Left renal pelvis (tissue), 4 donors: ENCODE data around the gene EPHA1. TPM values are rescaled to one million over a fixed set of nuclear protein-coding genes. Genes with fewer than 3 reads are reported as not detected.
A peak's percentile ranks its signal among the peaks of the same experiment; 100 is the strongest.

Experiments used
- DNase-seq, 4 donors: peaks; one replicate each; pipeline ENCODE4 v3.0.0-alpha.2; 2013; ENCODE audit warnings: low read depth in 4 of 4, low spot score in 3 of 4
- polyA plus RNA-seq, 4 donors: library from polyadenylated mRNA; unstranded; fragments of 120-200 nt; gene quantifications; one replicate each; pipeline ENCODE4 v1.2.1, GENCODE V29; 2013; ENCODE audit not compliant: insufficient read length in 4 of 4

The EPHA1 gene
- polyA plus RNA-seq, 4 donors, result 4.1 to 23.5 (median 18.4) TPM

DNA sequence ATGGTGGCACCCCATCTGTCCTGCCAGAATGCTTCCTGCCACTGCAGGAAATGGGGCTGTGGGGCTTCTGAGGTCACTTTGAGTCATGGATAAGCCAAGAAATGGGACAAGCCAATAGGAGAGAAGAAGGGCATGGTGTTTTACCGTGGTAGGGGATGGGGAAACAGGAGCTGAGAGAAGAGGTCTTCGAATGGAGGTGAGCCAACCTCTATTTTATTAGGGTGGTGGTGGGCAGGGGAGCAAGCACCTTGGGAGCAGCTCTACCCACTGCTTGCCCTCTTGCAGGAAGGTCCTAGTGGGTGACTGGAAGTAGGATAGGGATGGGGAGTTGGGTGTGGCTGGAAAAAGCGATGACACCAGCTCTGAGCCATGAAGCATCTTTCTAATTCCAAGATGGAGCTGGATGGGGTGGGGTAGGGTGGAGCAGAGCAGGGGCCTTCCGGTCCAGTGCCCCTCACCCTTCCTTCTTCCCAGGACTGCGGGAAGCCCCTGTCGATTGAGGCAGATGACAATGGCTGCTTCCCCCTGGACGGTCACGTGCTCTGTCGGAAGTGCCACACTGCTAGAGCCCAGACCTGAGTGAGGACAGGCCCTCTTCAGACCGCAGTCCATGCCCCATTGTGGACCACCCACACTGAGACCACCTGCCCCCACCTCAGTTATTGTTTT is 18.4 kb downstream of the EPHA1 start:
- DNase-seq, result no peak

DNA sequence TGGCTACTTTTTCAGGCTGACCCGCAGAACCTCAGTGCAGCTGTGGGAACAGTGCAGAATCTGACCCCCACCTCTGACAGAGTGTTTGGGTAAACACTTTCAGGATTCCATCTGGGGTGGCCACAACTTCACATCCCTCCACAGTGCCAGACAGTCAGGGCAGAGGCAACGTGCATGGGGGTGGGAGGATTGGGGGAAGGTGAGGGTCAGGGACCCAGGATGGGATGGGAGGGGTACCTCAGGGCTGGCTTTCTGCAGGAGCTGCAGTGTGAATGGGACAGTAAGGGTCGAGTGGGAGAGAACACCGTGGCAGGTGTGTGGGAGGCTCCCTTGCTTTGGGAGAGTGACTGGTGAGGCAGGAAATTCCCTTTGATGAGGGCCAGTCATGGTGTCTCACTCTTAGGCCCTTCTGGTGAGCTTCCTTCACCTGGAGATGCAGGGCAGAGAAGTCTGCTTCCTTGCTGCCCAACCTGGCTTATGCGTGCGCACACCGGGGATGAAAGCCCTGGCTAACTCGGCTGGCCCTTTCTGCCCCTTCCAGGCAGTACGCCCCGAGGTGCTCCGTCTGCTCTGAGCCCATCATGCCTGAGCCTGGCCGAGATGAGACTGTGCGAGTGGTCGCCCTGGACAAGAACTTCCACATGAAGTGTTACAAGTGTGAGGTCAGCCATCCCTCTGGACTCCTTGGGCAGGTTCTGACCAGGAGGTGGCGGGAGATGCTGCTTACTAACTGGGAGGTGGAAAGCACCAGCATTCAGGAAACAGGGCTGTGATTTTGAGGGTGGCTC is 19.1 kb downstream of the EPHA1 start:
- DNase-seq, result no peak

DNA sequence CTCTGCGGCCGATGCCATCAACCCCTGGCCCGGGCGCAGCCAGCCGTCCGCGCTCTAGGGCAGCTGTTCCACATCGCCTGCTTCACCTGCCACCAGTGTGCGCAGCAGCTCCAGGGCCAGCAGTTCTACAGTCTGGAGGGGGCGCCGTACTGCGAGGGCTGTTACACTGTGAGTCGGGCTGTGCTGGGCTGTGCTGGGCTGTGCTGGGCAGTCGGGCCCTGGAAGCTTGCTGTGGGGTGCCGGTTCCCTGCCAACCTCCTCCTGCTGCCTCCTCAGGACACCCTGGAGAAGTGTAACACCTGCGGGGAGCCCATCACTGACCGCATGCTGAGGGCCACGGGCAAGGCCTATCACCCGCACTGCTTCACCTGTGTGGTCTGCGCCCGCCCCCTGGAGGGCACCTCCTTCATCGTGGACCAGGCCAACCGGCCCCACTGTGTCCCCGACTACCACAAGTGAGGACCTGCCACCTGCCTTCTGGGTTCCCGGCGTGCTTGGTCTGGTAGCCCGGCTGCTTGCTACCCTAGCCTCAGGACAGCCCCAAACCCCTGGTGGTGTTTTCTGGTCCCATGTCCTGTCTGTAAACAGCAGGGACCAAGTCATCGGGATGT is 20.1 kb downstream of the EPHA1 start:
- DNase-seq, result no peak

DNA sequence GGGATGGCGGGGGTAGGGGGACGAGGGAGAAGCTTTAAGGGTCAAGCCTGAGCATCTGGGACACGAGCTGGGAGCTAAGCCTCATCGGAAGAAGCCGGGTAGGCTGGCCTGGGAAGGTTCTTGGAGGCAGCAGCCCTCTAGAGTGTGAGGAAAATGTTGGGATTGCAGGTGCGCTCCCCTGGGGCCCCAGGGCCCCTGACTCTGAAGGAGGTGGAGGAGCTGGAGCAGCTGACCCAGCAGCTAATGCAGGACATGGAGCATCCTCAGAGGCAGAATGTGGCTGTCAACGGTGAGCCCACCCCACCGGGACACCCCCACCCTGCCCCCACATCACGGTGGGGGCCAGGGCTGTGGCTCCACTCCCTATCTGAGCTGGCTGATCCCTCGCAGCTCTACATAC is 20.6 kb downstream of the EPHA1 start:
- no peak for DNase-seq

DNA sequence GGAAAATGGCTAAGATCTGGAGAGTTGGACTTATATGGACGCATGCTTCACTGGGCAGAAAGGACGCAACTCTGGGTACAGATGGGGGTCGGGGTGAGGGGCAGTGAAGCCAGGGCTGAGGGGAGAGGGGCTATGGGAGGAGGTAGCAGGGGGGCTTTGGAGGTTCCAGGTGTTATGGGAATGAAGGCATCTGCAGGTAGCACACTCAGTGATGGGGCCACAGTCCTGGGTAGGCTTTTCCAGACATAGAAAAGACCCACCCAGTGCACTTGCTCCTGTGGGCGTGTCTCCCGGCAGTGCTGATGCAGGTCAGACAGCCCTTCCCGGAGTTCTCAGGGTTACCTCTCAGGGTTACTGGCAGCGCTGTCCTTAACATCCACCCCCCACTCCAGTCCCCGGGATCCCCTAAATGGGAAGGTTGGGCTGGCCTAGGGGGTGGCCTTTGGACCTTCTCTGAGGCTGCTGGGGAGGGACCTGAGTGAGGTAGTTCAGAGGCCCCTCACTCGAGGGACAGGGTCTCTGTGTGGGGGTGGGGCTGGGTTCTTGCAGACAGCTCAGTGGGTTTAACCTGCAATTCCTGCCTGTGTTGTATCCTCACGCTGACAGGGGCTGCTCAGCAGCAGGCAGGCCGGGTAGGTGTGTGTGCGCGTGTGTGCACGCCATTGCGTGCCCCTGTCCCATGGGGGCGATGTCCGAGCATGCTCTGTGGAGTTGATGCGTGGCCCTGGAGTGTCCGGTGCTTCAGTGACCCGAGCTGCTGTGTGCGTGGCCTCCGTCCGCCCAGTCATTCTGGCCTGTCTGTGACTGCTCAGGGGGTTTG is 21.3 kb downstream of the EPHA1 start:
- DNase-seq, result no peak

DNA sequence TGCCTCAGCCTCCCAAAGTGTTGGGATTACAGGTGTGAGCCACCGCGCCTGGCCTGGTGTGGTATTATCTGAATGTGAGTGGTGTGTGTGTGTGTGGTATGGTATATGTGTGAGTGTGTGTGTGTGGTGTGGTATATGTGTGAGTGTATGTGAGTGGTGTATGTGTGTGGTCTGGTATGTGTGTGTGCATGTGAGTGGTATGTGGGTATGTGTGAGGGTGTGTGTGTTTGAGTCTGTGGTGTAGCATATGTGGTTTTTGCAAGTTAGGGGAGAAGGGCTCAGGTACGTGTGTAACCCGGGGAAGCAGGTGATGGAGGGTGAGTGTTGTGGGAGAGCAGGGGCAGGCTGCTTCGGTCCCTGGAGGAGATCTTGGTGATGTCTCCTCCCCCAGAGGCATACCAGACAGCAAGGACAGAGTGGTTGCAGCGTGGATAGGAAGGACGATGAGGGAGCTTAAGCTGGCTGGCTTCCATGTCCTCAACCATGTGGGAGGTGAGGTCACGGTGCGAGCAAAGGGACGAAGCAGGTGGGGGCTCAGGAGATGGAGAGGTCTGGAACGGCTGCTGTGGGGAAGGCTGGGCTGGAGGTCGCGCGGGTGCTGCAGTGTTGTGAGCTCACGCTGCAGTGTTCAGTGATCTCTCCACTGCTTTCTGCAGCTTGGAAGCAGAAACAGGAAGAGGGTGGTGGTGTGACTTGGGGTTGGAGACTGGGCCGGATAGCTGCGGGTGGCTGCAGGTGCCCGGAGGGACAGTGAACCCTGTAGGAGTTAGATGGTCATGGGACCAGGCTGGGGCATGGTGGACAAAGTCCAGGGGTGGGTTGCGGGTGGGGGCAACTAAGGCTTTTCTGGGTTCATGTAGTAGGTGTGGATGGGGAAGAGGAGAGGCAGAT is 22.5 kb downstream of the EPHA1 start:
- no peak for DNase-seq

DNA sequence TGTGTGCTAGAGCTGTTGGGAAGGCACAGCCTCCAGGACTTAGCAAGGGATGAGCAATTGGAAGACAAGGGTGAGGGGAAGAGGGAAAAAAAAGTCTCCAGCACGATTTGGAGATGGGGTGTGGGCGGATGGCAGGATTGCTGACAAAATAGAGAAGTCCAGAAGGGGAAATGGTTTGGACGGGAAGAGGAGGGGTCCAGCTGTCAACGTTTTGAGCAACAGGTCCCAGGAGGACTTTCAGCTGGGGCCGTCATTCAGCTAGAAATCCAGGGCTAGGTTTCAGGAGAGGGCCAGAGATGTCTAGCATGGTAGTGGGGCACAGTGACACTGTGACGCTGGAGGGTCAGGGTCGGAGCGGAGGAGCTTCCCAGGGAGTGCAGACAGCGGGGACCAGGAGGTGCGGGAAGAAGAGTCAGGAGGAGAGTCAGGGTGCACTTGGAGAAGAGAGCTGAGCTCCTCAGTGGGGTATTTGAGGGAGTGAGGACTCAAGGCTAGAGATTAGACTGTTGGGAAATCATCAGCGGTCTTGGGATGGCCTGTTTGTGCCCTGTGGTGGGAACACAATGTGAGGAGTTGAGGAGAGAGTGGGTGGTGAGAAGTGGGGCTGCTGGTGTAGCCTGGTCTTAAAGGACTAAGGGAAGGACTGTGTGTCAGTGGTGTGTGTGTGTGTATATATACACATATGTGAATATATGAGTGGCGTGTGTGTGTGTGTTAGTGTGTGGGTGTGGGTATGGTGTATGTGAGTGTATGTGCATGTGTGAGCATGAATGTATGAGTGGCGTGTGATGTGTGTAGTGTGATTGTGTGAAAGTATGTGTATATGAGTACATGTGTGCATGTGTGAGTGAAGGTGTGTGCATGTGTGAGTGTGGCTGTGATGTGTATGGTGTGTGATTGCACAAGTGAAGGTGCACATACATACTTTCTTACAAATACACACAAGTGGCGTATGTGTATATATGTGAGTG is 23.7 kb downstream of the EPHA1 start:
- DNase-seq, result no peak

DNA sequence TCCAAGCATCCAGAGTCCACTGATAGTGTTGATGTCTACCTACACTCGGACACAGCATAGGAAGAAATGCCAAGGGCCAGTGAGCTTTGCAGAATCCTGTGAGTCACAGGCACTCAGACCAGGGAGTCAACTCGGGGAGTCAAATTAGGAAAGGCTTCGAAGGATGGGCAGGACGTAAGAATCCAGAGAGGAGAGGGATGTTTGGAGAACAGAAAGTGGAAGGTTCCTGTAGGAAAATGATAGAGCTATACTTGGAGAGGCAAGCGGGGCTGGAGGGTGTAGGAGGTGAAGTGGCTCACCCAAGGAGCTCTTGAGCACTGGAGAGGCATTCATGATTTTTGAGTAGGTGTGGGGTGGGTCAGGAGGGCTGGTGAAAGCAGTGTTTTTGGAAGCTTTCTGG is 24.5 kb downstream of the EPHA1 start:
- DNase-seq, result no peak

DNA sequence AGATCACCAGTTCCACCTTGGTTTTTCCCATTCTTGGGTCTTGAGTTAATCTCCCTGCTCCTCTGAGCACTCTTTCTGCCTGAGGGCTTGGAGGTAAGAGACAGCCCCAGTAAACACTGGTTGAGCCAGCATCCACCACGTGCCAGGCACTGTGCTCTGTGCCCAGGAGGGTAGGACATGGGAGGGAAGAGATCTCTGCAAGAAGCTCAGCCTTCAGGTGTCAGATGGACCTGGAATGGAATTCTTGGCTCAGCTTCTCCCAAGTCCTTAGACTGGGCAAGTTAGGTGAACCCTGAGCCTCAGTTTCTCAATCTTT is 25.1 kb downstream of the EPHA1 start:
- DNase-seq, result no peak

DNA sequence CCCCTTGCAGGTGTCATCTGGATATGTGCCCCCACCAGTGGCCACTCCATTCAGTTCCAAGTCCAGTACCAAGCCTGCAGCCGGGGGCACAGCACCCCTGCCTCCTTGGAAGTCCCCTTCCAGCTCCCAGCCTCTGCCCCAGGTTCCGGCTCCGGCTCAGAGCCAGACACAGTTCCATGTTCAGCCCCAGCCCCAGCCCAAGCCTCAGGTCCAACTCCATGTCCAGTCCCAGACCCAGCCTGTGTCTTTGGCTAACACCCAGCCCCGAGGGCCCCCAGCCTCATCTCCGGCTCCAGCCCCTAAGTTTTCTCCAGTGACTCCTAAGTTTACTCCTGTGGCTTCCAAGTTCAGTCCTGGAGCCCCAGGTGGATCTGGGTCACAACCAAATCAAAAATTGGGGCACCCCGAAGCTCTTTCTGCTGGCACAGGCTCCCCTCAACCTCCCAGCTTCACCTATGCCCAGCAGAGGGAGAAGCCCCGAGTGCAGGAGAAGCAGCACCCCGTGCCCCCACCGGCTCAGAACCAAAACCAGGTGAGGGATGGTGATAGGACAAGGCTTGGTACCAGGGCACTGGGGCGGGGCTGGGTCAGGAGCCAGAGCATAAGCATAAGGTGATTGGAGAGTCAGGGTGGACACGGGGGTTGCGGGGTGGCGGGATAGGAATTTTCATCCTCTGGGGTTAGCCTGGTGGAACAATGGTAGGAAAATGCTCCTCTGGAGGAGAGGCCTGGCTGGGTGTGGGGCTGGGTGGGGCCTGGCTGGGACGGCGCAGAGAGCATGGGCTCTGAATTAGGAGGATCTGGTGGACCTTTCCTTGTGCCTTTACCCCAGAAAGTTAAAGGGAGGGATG is 25.6 kb downstream of the EPHA1 start:
- no peak for DNase-seq

DNA sequence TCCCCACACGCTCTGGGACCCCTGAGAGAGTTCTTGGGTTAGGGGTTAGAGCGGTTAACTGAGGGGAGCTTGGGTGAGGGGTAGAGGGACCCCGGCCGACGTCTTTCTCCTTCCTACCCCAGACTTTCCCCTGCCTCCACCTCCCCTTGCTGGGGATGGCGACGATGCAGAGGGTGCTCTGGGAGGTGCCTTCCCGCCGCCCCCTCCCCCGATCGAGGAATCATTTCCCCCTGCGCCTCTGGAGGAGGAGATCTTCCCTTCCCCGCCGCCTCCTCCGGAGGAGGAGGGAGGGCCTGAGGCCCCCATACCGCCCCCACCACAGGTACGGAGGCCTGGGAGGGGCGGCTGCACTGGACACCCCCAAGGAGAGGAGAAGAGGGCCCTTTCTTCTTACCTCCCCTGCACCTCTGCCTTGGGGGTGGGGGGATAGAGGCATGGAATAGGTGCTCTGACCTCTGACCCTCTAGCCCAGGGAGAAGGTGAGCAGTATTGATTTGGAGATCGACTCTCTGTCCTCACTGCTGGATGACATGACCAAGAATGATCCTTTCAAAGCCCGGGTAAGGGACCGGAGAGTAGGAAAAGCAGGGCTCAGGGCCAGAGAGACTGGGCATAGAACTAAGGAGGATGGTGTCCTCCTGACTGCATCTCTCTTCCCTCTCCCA is 26.4 kb downstream of the EPHA1 start:
- DNase-seq, result no peak

DNA sequence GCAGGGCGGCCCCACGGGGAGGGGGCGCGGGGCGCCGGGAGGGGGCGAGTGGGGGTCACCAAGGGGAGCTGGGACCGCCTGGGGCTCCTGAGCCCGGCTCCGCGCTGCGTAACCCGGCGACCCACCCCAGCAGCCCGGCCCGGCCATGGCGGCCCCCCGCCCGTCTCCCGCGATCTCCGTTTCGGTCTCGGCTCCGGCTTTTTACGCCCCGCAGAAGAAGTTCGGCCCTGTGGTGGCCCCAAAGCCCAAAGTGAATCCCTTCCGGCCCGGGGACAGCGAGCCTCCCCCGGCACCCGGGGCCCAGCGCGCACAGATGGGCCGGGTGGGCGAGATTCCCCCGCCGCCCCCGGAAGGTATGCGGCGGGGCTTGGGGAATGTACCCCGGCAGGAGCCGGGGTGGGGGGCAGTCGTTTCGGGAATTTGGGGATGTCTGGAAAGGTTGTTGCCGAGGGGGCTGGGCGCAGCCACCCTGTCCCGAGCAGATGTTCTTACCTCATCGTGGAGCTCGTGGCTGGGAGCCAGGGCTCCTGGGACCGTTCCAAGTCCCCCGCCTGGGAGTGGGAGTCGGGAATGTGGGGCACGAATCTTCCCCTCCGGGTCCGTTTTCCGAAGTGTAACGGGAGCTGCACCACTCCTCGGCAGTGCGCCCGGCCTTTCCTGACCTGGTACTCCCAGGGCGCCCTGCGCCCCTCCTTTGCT is 27.1 kb downstream of the EPHA1 start:
- DNase-seq, result peak in 1 of 4 donors; percentile 56

DNA sequence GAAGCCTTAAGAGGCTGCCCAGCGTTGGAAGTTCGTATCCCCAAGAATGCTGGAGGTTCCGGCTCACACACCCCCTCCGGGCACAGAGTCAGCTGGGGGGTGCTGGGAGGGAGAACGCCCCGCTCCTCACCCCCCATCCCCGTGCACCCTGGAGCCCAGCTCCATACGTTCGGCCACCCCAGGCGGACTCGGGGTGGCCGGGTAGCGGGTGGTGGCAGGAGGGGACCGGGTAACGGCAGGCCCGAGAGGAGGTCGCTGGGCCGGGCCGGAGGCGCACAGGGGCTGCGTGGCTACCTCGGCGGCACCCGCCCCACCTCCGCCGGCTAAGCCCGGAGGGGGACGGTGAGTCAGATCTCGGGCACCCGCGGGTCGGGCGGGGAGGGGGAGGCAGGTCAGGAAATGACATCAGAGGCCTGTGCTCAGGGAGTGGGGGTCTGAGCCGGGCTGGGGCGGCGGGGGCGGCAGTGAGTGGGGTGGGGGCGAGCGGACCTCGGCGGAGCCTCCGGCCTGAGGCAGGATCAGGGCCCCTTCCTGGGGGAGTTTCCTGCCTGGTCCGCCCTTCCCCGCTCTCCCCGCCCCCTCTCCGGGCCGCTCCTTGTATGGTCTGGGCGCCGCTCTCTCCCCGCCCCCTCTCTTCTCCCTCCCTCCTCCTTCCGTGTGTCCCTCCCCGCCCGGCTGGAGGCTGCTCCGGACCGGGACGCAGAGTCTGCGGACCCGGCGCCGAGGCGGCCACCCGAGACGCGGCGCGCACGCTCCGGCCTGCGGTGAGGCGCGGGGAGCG is 27.8 kb downstream of the EPHA1 start, which contains the start of gene ZYX:
Gene ZYX, plus strand, starts transcription at position 700 of the 781 bp plus-strand sequence. CDS start 227 bp downstream, outside the sequence.
- DNase-seq, result peak; percentile 77 to 84 (median 80)

DNA sequence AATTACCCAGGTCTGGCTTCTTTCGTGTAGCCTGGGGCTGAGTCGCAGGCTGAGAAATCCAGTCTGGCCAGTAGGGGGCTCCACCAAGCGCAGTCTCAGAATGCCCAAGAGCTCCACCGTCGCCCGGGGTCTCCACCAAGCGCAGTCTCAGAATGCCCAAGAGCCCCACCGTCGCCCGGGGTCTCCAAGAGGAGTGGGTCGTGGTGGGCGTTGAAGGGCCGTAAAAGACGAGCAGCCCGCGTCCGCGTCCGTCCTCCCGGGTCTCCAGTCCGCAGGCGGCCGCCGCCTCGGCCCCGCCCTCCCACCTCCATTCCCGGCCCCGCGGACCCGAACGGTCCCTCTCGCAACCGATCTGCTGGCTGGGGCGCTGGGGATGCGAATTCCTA is 28.4 kb downstream of the EPHA1 start:
- DNase-seq, result peak; percentile 75 to 88 (median 82)

DNA sequence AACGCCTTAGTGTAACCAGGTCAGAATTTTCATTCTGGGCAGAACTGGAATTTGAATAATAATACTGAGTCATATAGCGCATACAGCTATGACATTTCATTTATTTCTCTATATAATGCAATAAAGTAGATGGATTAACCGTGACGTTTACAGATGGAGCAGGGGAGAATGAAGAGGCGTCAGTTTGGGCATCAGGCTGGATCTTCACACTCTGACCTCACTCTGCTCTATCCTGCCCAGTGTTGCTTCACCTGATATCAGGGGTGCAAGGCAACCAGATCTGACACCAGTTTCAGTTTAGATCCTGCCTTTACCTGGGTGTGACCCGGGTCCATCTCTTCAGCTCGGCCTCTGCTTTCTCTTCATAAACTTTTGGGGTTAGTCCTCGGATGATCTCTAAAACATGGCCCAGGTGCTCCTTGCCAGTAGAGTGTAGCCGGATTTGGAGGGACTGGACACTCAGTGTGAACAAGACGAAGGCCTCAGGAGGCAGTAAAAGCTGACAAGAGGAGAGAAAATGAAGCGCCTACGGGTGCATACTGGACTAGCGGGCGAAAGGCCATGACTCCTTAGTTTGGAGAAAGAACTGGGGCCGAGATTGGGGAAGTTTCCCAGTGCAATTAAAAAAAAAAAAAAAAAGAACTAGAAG is 28.9 kb downstream of the EPHA1 start:
- no peak for DNase-seq

DNA sequence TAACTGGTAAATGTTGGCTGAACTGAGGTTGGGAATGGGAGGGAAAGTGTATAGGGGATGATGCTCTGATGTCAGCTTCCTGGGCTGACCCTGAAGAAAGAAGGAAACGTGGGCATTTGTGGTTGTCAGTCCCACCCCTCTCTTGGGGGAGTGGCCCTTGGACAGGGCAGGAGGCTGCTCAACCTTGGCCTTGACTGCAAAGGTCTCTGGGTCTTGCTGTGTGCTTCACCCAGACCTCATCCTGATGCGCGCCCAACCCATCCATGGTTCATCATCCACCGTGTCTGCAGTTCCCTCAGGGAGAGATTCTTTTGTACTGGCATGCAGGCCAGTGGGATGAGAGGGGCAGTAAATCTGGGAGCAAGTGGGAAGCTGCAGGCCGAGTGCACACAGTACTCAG is 32.3 kb downstream of the EPHA1 start:
- DNase-seq, result no peak
